PC-9 (cell line): ENCODE measurements around the gene SLAMF8. TPM values are rescaled to one million over a fixed set of nuclear protein-coding genes. Genes with fewer than 3 reads are reported as not detected.
A peak's percentile ranks its signal among the peaks of the same experiment; 100 is the strongest.

Experiments
- BruUV-seq: library from RNA; stranded (reverse); fragments of 400-500 nt; replicated peaks from 2 replicates; lab custom pipeline; 2021; lab: Mats Ljungman, UMichigan
- CTCF ChIA-PET: fragments of 300-600 bp; sonication (Branson Sonifier 250); formaldehyde crosslinking; loops from one replicate; lab custom pipeline; 2022; ENCODE audit warnings: antibody characterized with exemption; lab: Charles Lee
- POLR2A ChIA-PET: fragments of 300-600 bp; sonication (Branson Sonifier 250); formaldehyde crosslinking; loops from one replicate; lab custom pipeline; 2022; ENCODE audit warnings: antibody characterized with exemption; ENCODE audit not compliant: unreplicated experiment; lab: Charles Lee
- DNase-seq, 2 experiments: peaks; one replicate each; pipeline versions ENCODE4 v3.0.0 to v3.0.0-alpha.2; 2015 to 2022; ENCODE audit warnings: mixed read lengths in 1 of 2
- H2AFZ ChIP-seq: fragments of 200-600 bp; sonication (generic); 2 replicates; pipeline ENCODE4 v1.8.1; 2017; ENCODE audit warnings: antibody characterized with exemption
- H3F3A ChIP-seq: fragments of 200-600 bp; sonication (generic); 2 replicates; pipeline ENCODE4 v1.8.1; 2017; ENCODE audit warnings: antibody characterized with exemption, mild to moderate bottlenecking, low read depth; ENCODE audit not compliant: insufficient read depth
- H3K27ac ChIP-seq: fragments of 200-600 bp; sonication (generic); 2 replicates; pipeline ENCODE4 v1.6.1; 2016; ENCODE audit warnings: mixed run types
- H3K27me3 ChIP-seq: fragments of 200-600 bp; sonication (generic); 2 replicates; pipeline ENCODE4 v1.6.1; 2016; ENCODE audit warnings: low read depth, mixed run types; ENCODE audit not compliant: insufficient read depth
- H3K36me3 ChIP-seq: fragments of 200-600 bp; sonication (generic); 2 replicates; pipeline ENCODE4 v1.6.1; 2016; ENCODE audit warnings: low read depth, mixed run types
- H3K4me1 ChIP-seq: fragments of 200-600 bp; sonication (generic); replicated peaks from 2 replicates; pipeline ENCODE4 v1.6.1; 2016; ENCODE audit warnings: mixed run types; ENCODE audit not compliant: insufficient read depth
- H3K4me2 ChIP-seq: fragments of 200-600 bp; sonication (generic); 2 replicates; pipeline ENCODE4 v1.6.1; 2017; ENCODE audit warnings: mixed run types
- H3K4me3 ChIP-seq: fragments of 200-600 bp; sonication (generic); 2 replicates; pipeline ENCODE4 v1.6.1; 2016; ENCODE audit warnings: mixed run types
- H3K79me2 ChIP-seq: fragments of 200-600 bp; sonication (generic); 2 replicates; pipeline ENCODE4 v1.6.1; 2017; ENCODE audit warnings: low read depth, mixed run types
- H3K9me2 ChIP-seq: fragments of 200-600 bp; sonication (generic); 2 replicates; pipeline ENCODE4 v1.8.1; 2017; ENCODE audit warnings: mild to moderate bottlenecking; ENCODE audit not compliant: insufficient read depth
- H3K9me3 ChIP-seq: fragments of 200-600 bp; sonication (generic); 2 replicates; pipeline ENCODE4 v1.8.1; 2016; ENCODE audit warnings: low read depth; ENCODE audit not compliant: insufficient read depth
- H4K20me1 ChIP-seq: fragments of 200-600 bp; sonication (generic); 2 replicates; pipeline ENCODE4 v1.8.1; 2017; ENCODE audit not compliant: insufficient read depth
- EZH2 ChIP-seq: fragments of 200-600 bp; sonication (generic); IDR thresholded peaks from 2 replicates; pipeline ENCODE4 v1.8.0; 2017; ENCODE audit warnings: antibody characterized with exemption, low read depth
- intact Hi-C: fragments of 100-400 bp; cut with micrococcal nuclease; formaldehyde crosslinking; loops from one replicate; pipeline ENCODE4 v1.10.0; 2022; ENCODE audit not compliant: unreplicated experiment
- total RNA-seq: library from RNA; stranded (reverse); gene quantifications from 2 replicates; pipeline ENCODE4 v1.2.3, GENCODE V29; 2021
- TF ChIP-seq, protein P1 (sequence below): fragments of 200-600 bp; sonication (generic); conservative IDR thresholded peaks from 2 replicates; pipeline ENCODE4 v1.6.1; 2017; ENCODE audit warnings: mixed run types, antibody characterized with exemption, mild to moderate bottlenecking, moderate library complexity

Gene SLAMF8
- total RNA-seq, 1 experiment from 2014 or later: not detected

DNA sequence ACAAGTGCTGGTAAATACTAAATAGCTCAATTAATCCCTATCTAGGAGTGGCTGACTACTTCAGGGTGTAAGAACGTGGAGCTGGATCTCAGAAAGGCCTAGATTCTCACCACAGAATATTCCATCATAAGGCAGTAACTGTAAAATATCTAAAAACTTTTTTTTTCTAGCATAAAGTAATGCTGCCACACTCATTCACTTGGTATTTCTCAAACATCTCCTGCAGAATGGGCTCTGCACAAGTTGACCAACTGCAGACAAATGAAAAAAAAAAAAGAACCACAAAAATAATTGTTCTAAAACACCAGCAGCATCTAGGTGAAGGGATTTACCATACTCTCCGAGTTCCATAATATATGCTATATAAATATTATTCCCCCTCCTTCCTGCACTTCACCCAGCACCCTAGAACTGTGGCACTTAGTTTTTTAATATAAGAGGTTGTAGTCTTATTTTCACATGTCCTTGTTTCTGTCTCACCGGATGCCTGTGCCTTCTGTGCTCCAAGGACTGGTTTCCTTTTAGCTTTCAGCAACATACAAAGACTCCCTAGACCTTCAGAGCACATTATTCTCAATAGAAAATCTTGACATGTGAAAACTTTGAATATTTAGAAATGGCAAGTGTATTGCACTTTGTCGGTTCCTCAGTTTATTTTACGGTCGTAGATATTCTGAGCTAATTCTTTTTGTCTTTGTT is 26.9 kb downstream of the SLAMF8 start:
- peak overlapping the region; percentile 75 for H3K4me2 ChIP-seq
- H3K9me3 ChIP-seq: no peaks in the 10 kb centered on the region
- peaks cover 20% of the 10 kb centered on the region for H3K4me1 ChIP-seq
- H3K27ac ChIP-seq: peak overlapping the region; percentile 66
- H3K9me2 ChIP-seq: no peaks in the 10 kb centered on the region
- no peaks in the 10 kb centered on the region for H3K27me3 ChIP-seq
- H2AFZ ChIP-seq: peak overlapping the region; percentile 98
- H3K36me3 ChIP-seq: no peaks in the 10 kb centered on the region
- H3K4me3 ChIP-seq: peak overlapping the region; percentile 85
- H3F3A ChIP-seq: peaks cover 23% of the 10 kb centered on the region
- DNase-seq: no peak
- intact Hi-C loops: loop anchor here (1.0 to 2.0 kb wide), 3 partner anchors 15 to 73 kb away; partner anchors contain the start of gene DUSP23
- TF ChIP-seq EZH2: no peak
- TF ChIP-seq, protein P1, sequence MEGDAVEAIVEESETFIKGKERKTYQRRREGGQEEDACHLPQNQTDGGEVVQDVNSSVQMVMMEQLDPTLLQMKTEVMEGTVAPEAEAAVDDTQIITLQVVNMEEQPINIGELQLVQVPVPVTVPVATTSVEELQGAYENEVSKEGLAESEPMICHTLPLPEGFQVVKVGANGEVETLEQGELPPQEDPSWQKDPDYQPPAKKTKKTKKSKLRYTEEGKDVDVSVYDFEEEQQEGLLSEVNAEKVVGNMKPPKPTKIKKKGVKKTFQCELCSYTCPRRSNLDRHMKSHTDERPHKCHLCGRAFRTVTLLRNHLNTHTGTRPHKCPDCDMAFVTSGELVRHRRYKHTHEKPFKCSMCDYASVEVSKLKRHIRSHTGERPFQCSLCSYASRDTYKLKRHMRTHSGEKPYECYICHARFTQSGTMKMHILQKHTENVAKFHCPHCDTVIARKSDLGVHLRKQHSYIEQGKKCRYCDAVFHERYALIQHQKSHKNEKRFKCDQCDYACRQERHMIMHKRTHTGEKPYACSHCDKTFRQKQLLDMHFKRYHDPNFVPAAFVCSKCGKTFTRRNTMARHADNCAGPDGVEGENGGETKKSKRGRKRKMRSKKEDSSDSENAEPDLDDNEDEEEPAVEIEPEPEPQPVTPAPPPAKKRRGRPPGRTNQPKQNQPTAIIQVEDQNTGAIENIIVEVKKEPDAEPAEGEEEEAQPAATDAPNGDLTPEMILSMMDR: no peak
- H4K20me1 ChIP-seq: no peaks in the 10 kb centered on the region
- H3K79me2 ChIP-seq: no peaks in the 10 kb centered on the region
- ChIA-PET CTCF (interaction anchor here (0.8 kb wide), 2 partner anchors 14 to 37 kb away, joined by 3 to 4 read pairs; no protein-coding TSS in a partner anchor), POLR2A (interaction anchor here (0.6 to 0.7 kb wide), 7 partner anchors 28 to 728 kb away, joined by 3 to 11 read pairs (median 4); partner anchors contain the start of gene IGSF9)
- BruUV-seq: TSS peak; percentile 55

DNA sequence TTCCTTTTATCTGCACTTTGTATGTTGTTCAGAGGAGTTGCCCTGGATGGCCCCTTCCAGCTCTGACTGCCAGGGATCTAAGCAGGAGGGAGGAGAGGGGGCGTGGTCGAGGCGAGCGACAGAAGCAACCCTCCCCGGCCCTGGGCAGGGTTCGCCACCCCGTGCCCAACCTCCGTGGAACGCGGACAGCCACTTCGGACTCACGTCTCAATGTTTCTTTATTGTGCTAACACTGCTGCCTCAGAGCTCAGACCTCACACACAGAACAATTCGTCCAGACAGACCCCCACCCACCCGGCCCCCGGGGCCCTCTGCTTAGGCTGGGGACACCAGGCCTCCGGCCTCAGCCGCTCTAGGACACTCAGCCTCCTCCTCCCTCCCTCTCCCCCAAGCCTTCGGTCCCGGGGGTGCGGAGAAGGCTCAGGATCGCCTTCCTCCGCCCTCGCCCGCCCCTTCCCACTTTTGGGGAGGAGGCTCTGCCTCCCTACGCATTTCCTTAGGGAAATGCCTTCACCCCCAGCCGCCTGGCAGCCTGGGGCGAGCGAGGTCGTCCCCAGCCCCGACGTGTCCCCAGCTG is 27.5 kb downstream of the SLAMF8 start:
- Histone ChIP-seq H3K27ac (peak overlapping the region; percentile 66), H2AFZ (peak overlapping the region; percentile 98), H3K27me3 (no peaks in the 10 kb centered on the region), H3F3A (peaks cover 23% of the 10 kb centered on the region), H3K9me3 (no peaks in the 10 kb centered on the region), H4K20me1 (no peaks in the 10 kb centered on the region), H3K4me2 (peak overlapping the region; percentile 75), H3K36me3 (no peaks in the 10 kb centered on the region), H3K4me1 (peaks cover 20% of the 10 kb centered on the region), H3K9me2 (no peaks in the 10 kb centered on the region), H3K79me2 (no peaks in the 10 kb centered on the region), H3K4me3 (peak overlapping the region; percentile 85)
- ChIA-PET CTCF (interaction anchor here (0.6 to 0.8 kb wide), 3 partner anchors 14 to 111 kb away, joined by 3 to 4 read pairs (median 3); no protein-coding TSS in a partner anchor), POLR2A (interaction anchor here (0.6 to 0.7 kb wide), 4 partner anchors 27 to 148 kb away, joined by 3 to 4 read pairs (median 3); partner anchors contain the start of gene IGSF9)
- DNase-seq: peak; percentile 38 to 73
- no TSS peak for BruUV-seq
- intact Hi-C loops: loop anchor here (1.0 to 2.0 kb wide), 3 partner anchors 14 to 73 kb away; partner anchors contain the start of gene DUSP23
- TF ChIP-seq, protein P1: 0 out of 2 replicates have a peak, but pooled peaks have one; percentile 11
- TF ChIP-seq EZH2: no peak

DNA sequence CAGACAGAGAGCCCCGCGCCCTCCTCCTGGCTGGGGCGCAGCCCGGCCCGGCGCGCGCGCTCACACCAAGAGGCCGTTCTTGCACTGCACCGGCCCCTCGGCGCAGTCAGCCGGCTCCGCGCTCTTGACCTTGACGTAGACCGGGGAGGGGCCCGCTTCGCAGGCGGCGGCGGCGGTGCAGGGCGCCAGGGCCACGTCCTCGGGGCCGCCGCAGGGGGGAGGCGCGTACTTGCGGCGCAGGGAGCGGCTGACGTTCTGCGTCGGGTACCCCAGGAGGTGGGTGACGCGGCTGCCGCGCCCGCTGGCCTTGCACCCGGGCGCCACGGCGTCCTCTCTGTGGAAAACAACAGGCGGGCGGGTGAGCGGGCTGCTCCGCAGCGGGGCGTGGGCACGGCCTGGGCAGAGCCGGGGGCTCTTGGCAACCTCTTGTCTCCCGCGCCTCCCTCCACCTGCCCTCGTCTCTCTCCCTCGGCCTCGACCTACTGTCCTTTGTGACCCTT is 28.1 kb downstream of the SLAMF8 start:
- no TSS peak for BruUV-seq
- intact Hi-C loops: loop anchor here (1.0 to 2.0 kb wide), 3 partner anchors 14 to 74 kb away; partner anchors contain the start of gene DUSP23
- peak overlapping the region; percentile 66 for H3K27ac ChIP-seq
- H4K20me1 ChIP-seq: no peaks in the 10 kb centered on the region
- peak overlapping the region; percentile 85 for H3K4me3 ChIP-seq
- H3K36me3 ChIP-seq: no peaks in the 10 kb centered on the region
- TF ChIP-seq, protein P1: no peak
- TF ChIP-seq EZH2: no peak
- POLR2A ChIA-PET: no interaction called here
- no peaks in the 10 kb centered on the region for H3K27me3 ChIP-seq
- H3F3A ChIP-seq: peaks cover 23% of the 10 kb centered on the region
- H2AFZ ChIP-seq: peak overlapping the region; percentile 98
- H3K9me2 ChIP-seq: no peaks in the 10 kb centered on the region
- DNase-seq: peak; percentile 70 to 88
- CTCF ChIA-PET: interaction anchor here (0.6 to 0.8 kb wide), 3 partner anchors 36 to 1818 kb away, joined by 3 to 5 read pairs (median 4); no protein-coding TSS in a partner anchor
- H3K4me1 ChIP-seq: peaks cover 17% of the 10 kb centered on the region
- H3K9me3 ChIP-seq: no peaks in the 10 kb centered on the region
- peak overlapping the region; percentile 75 for H3K4me2 ChIP-seq
- H3K79me2 ChIP-seq: no peaks in the 10 kb centered on the region
